Endodermal cell (in vitro differentiated cells): ENCODE measurements around the gene SENP6. TPM values are rescaled to one million over a fixed set of nuclear protein-coding genes. Genes with fewer than 3 reads are reported as not detected.

ENCODE experiments used
- DNase-seq: peaks from one replicate; pipeline ENCODE4 v3.0.0-alpha.2; 2017
- H3K27ac ChIP-seq: 2 replicates; pipeline ENCODE4 v1.5.1; 2013; ENCODE audit warnings: mild to moderate bottlenecking, low read depth, low read length, moderate library complexity
- H3K27me3 ChIP-seq: 2 replicates; pipeline ENCODE4 v1.6.1; 2013; ENCODE audit warnings: mild to moderate bottlenecking, low read length, moderate library complexity; ENCODE audit not compliant: insufficient read depth, control insufficient read depth, poor library complexity, severe bottlenecking
- H3K36me3 ChIP-seq: 2 replicates; pipeline ENCODE4 v1.7.0; 2013; ENCODE audit warnings: mild to moderate bottlenecking, low read length, moderate library complexity; ENCODE audit not compliant: control insufficient read depth, insufficient read depth
- H3K4me1 ChIP-seq: one replicate; pipeline ENCODE4 v1.7.0; 2013; ENCODE audit warnings: low read length; ENCODE audit not compliant: control insufficient read depth, insufficient read depth
- H3K4me3 ChIP-seq: 2 replicates; pipeline ENCODE4 v1.5.1; 2013; ENCODE audit warnings: mild to moderate bottlenecking, low read length, moderate library complexity
- H3K9ac ChIP-seq: 2 replicates; pipeline ENCODE4 v1.6.1; 2013; ENCODE audit warnings: mild to moderate bottlenecking, low read length, moderate library complexity; ENCODE audit not compliant: poor library complexity, severe bottlenecking; ENCODE audit errors: extremely low read depth
- H3K9me3 ChIP-seq: 2 replicates; pipeline ENCODE4 v1.6.1; 2013; ENCODE audit warnings: mild to moderate bottlenecking, low read length, moderate library complexity; ENCODE audit not compliant: control insufficient read depth
- H3K27ac Mint-ChIP-seq: 2 replicates; pipeline ENCODE4 v1.8.0; 2020; ENCODE audit warnings: mixed read lengths
- H3K27me3 Mint-ChIP-seq: 2 replicates; pipeline ENCODE4 v1.8.0; 2021; ENCODE audit warnings: mild to moderate bottlenecking, mixed read lengths; ENCODE audit not compliant: insufficient read depth
- H3K36me3 Mint-ChIP-seq: 2 replicates; pipeline ENCODE4 v1.8.0; 2020; ENCODE audit warnings: low read depth, mixed read lengths
- H3K4me1 Mint-ChIP-seq: 2 replicates; pipeline ENCODE4 v1.8.0; 2020; ENCODE audit warnings: mixed read lengths
- H3K4me3 Mint-ChIP-seq: 2 replicates; pipeline ENCODE4 v1.8.0; 2020; ENCODE audit warnings: mild to moderate bottlenecking, moderate library complexity, mixed read lengths
- H3K9me3 Mint-ChIP-seq: 2 replicates; pipeline ENCODE4 v1.8.0; 2020; ENCODE audit warnings: mild to moderate bottlenecking, mixed read lengths
- WGBS, 2 experiments: methylation state at CpG; one replicate each; pipeline versions ENCODE4 v1.1.5 to v1.1.7; 2013; ENCODE audit warnings: missing lambda C conversion rate in 2 of 2, mixed read lengths in 1 of 2; ENCODE audit not compliant: insufficient coverage in 1 of 2, insufficient read length in 1 of 2; 5-methylcytosine and 5-hydroxymethylcytosine counted together
- total RNA-seq, 2 donors: library from RNA; stranded (reverse); fragmentation: NEBNext Ultra II Directional in 1 of 2; extraction: Animal tissue kit (Norgen Biotek cat#: 25700) in 1 of 2; gene quantifications; 2 replicates in 1 of 2; 3 replicates in 1 of 2; pipeline ENCODE4 v1.2.1, GENCODE V29; 2021
- TF ChIP-seq, protein P1 (sequence below): fragments of 200-600 bp; sonication (generic); conservative IDR thresholded peaks from 2 replicates; pipeline ENCODE4 v1.5.0; 2021; ENCODE audit warnings: antibody characterized with exemption, mild to moderate bottlenecking

SENP6 gene
- total RNA-seq, 2 donors from 2014 or later = 101 to 113 TPM

DNA sequence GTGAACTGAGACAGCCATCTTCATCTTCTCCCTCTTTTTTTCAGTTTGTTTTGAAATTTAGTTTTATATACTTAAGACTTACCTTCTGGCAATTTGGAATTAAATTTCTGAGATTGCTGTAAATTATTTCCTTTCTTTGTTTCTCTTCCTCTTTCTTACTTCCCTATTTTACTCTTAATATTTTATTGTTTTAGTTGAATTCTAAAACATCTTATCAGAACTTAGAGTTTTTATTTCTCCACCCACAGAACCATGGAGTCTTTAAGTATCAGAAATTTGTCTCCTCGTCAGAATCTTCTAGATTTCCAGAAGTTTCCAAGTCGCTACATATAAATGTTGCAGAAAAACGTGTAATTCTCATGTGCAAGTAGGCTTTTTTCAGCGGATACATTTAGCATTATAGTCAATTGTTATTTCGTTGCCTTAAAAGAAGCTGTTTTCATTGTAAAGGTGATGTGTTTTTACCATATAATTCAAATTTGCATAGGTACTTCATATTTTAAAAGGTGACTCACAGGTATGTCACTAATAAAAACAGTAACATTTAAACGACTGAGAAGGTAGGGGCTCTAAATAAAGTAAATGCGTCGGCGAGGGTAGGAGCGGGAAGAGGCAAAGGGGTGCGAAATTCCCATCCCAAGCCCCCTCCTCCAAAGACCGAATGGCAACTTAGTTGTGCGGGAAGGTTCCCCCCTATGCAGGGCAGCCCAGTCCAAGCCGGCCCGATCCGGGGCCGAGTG lies 146.5 kb downstream of the SENP6 start:
- Mint-ChIP-seq H3K9me3 (no peaks in the 10 kb centered on the region), H3K27me3 (peaks cover 8% of the 10 kb centered on the region), H3K4me1 (peaks cover 6% of the 10 kb centered on the region), H3K36me3 (no peaks in the 10 kb centered on the region), H3K4me3 (peak overlapping the region; percentile 81), H3K27ac (peak overlapping the region; percentile 97)
- H3K9ac ChIP-seq = peak overlapping the region; percentile 98
- H3K27ac ChIP-seq = peak overlapping the region; percentile 61
- H3K36me3 ChIP-seq = no peaks in the 10 kb centered on the region
- H3K4me3 ChIP-seq = peak overlapping the region; percentile 98
- no peak for DNase-seq
- WGBS, 2 experiments = 13 to 42% methylated on average over 3 to 17 of the region's 17 CpGs
- H3K27me3 ChIP-seq = peaks cover 18% of the 10 kb centered on the region
- no peaks in the 10 kb centered on the region for H3K4me1 ChIP-seq
- TF ChIP-seq, protein P1, sequence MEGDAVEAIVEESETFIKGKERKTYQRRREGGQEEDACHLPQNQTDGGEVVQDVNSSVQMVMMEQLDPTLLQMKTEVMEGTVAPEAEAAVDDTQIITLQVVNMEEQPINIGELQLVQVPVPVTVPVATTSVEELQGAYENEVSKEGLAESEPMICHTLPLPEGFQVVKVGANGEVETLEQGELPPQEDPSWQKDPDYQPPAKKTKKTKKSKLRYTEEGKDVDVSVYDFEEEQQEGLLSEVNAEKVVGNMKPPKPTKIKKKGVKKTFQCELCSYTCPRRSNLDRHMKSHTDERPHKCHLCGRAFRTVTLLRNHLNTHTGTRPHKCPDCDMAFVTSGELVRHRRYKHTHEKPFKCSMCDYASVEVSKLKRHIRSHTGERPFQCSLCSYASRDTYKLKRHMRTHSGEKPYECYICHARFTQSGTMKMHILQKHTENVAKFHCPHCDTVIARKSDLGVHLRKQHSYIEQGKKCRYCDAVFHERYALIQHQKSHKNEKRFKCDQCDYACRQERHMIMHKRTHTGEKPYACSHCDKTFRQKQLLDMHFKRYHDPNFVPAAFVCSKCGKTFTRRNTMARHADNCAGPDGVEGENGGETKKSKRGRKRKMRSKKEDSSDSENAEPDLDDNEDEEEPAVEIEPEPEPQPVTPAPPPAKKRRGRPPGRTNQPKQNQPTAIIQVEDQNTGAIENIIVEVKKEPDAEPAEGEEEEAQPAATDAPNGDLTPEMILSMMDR = no peak
- no peaks in the 10 kb centered on the region for H3K9me3 ChIP-seq

DNA sequence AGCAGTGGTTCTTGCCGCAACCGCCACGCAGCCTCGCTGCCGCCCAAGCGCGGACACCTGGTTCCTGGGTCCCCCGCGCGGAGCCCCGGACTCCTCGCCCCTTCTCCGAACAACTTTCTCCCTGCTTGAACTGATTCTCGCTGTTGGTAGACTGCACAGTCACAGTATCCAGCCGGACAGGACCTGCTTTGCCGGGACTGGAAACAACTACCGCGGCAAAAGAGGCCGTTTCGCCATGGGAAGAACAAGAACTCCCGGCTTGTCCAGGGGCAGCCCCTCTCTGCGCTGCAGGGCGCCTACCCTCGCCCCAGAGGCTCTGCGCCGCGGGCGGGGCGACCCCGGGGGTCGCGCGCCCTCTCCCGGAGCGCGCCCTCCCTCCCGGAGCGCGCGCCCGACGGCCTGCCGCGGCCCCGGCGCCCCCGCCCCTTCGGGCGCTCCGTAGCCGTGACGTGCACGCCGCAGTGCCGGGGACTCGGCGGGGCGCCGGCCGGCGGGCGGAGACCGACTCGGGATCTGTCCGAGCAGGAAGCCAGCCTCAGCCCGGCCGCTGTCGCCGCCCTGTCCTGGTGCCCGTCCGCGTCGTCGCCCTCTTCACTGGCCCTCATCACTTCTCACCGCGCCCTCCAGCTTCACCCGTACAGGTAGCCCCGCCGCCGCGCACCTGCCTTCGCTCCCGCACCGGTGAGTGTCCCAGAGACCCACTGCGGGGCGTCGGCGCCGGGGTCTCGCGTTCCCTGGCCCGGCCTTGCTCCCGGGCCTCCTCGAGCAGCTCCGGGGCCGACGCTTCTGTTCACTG lies 147.3 kb downstream of the SENP6 start, which contains the start of gene MYO6:
Gene MYO6, plus strand, starts transcription at position 497 of the 796 bp plus-strand sequence. CDS start 68,309 bp downstream, outside the sequence.
- H3K4me1 Mint-ChIP-seq = peaks cover 6% of the 10 kb centered on the region

DNA sequence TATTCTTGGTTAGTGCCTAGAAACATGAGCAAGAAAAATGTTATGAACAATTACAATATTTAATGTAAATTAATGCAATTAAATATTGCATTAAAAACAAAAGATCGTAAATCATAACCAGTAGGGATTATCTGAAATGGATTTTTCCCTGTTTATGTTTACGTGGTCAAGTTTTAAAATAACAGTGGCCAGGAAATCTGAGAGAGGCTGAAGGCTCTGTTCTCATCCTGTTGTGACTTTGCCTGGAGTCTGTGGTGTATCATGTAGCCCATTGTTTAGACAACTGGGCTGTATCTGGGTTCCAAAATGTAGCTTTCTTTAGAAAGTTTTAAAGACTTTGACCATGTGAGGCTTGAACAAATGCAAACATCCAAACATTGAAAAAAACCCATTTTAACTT lies 149.8 kb downstream of the SENP6 start:
- H3K9me3 Mint-ChIP-seq = no peaks in the 10 kb centered on the region
- no peak overlapping the region for H3K4me3 Mint-ChIP-seq
- Histone ChIP-seq H3K9me3 (no peaks in the 10 kb centered on the region), H3K27me3 (no peaks in the 10 kb centered on the region), H3K9ac (no peak overlapping the region), H3K36me3 (peaks cover 7% of the 10 kb centered on the region), H3K4me1 (no peaks in the 10 kb centered on the region), H3K4me3 (no peak overlapping the region), H3K27ac (no peak overlapping the region)
- no peak for DNase-seq
- WGBS, 2 experiments = 90 to 100% methylated on average over 1 to 2 of the region's 2 CpGs
- H3K4me1 Mint-ChIP-seq = peaks cover 6% of the 10 kb centered on the region
- no peaks in the 10 kb centered on the region for H3K27me3 Mint-ChIP-seq
- TF ChIP-seq, protein P1 = no peak
- no peak overlapping the region for H3K27ac Mint-ChIP-seq
- peaks cover 2% of the 10 kb centered on the region for H3K36me3 Mint-ChIP-seq

More for the DNA sequence above, 147.3 kb downstream of the SENP6 start, which contains the start of gene MYO6:
- Histone ChIP-seq H3K9ac (peak within 1 kb of the TSS; percentile 98), H3K4me1 (no peaks in the 10 kb centered on the region), H3K4me3 (peak within 1 kb of the TSS; percentile 98), H3K27me3 (peaks cover 12% of the 10 kb centered on the region), H3K9me3 (no peaks in the 10 kb centered on the region), H3K27ac (peak within 1 kb of the TSS; percentile 61), H3K36me3 (peaks cover 5% of the 10 kb centered on the region)
- TF ChIP-seq, protein P1 = no peak
- Mint-ChIP-seq H3K27me3 (peaks cover 8% of the 10 kb centered on the region), H3K4me3 (peak within 1 kb of the TSS; percentile 81), H3K9me3 (no peaks in the 10 kb centered on the region), H3K27ac (peak within 1 kb of the TSS; percentile 97), H3K36me3 (no peaks in the 10 kb centered on the region)
- 0% methylated on average over 10 to 97 of the region's 97 CpGs for WGBS, 2 experiments
- DNase-seq = peak; percentile 93
